Renal cortical epithelial cell (primary cell): ENCODE measurements around the gene ZBTB16. TPM values are rescaled to one million over a fixed set of nuclear protein-coding genes. Genes with fewer than 3 reads are reported as not detected.
A peak's percentile ranks its signal among the peaks of the same experiment; 100 is the strongest.

Experiments used
- DNase-seq: peaks from one replicate; pipeline ENCODE4 v3.0.0-alpha.2; 2011; ENCODE audit warnings: low read depth
- total RNA-seq: library from RNA; depleted of rRNA; stranded (reverse); fragments of >200 nt; gene quantifications from 2 replicates; pipeline ENCODE4 v1.2.3, GENCODE V29; 2014

ZBTB16 gene
- 5.7 and 53.7 TPM in 2 replicates for total RNA-seq

- DNase-seq: peak; percentile 30
These were observed at the start of gene ZBTB16 for GRCh38 chr11:114059278-114059983. Gene ZBTB16, plus strand, starts transcription at chr11:114059711. Its CDS starts 3,590 bp downstream, at chr11:114063301.

GRCh38 chr11:114010931-114011330 lies 48.6 kb upstream of the ZBTB16 start:
- DNase-seq: no peak

DNA sequence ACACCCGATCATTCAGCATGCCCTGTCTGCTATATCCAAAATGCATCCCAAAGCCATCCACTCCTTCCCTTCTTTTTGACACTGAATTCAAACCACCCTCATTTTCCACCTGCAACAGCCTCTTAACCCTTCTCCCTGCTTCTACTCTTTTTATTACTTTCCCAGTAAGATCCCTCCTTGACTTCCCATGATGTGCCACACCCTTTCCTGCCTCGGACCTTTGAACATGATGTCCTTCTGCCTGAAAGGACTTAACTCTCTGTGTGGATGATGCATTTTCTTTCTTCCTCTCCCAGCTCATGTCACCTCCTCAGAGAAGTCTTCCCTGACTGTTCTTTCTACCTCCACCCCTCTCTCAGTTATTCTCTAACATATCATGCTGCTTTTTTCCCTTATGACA lies 48.1 kb upstream of the ZBTB16 start:
- DNase-seq: no peak

GRCh38 chr11:114015117-114015516 lies 44.4 kb upstream of the ZBTB16 start:
- no peak for DNase-seq

DNA sequence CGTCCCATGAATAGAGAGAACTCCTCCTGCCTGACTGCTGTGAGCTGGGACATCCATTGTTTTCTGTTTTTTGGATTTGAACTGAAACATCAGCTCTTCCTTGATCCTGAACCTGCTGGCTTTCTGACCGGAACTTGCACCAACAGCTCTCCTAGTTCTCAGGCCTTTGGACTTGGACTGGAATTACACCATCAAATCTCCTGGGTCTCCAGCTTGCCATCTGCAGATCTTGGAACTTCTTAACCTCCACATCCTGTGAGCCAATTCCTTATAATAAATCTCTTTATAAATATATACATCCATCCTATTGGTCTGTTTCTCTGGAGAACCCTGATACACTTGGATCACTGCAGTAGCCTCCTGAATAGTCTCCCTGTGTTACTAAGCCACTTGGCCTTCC lies 42.5 kb upstream of the ZBTB16 start:
- DNase-seq: no peak

DNA sequence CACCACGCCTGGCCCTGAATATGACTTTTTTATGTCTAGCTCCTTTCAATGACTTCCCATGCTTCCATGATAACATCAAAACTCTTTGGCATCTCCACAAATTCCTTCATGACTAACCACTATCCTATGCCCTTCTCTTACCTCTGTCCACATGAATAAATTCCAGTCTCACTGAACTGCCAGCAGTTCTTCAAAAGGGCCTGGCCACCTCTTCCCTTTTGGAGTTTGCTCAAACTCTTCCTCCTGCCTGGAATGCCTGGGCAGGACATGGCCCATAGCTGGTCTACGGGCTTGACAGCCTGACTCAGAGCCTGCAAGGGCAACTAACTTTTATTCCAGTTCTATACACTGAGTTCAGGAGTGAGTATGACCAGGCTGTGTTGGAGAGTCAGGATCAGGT lies 41.8 kb upstream of the ZBTB16 start:
- peak; percentile 8 for DNase-seq

DNA sequence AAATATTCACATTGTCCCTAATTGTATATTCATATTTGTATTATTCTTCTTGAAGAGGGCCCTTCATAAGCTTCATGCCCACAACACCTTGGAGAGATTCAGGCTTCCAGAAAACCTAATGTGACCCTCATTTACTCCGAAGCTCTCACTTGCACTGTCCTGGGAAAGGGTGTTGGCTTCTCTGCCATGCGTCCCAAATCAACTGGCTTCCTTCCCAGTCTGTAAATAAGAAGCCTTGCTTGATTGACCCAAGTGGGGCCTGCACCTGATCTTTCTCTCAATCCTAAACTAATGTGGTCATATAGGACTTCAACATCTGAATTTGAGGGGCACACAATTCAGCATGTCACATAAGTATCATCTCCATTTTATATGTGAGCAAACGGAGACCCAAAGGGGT lies 40.5 kb upstream of the ZBTB16 start:
- no peak for DNase-seq

- DNase-seq: no peak
These were observed 39.9 kb upstream of the ZBTB16 start for GRCh38 chr11:114019574-114019973.

DNA sequence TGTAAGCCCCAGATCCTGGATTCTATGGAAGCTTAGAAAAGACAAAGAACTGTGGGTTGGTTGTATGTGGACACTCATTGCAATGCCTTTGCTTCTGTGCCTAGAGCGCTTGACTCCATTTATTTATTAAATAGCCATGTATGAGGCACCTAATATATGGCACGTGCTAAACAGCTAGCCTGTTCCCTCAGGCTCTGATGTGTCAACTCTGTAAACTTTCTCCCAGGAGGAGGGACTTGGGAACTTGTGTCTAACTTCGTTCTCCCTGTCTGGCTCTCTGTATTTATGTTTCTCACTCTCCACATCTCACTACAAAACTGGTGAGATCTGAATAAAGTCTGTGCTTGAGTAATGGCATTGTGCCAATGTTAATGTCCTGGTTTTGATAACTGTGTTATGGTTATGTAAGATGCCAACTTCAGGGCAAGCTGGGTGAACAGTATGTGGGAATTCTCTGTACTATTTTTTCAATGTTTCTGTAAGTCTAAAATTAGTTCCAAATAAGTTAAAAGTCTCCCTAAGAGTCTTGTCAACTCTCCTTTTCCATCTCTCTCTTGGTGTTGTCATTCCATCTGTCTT lies 34.1 kb upstream of the ZBTB16 start:
- DNase-seq: no peak

DNA sequence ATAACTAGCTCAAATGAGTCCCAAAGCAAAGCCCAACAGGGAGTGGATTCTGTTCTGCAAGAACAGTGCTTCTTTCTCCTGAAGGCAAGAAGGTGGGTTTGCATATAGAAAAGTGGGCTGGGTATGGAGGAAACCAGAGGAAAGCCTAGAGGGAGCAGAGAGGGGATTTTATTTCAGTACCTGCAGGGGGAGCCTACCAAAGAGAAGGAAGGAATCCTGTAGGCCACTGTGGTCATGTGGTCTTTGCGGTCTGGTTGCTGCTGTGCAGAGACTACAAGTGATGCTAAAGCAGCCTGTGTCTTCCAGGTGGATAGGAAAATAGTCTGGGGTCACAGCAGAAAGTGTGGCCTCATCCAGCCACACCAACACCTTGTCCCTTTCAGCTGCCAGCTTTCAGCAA lies 33.2 kb upstream of the ZBTB16 start:
- DNase-seq: peak; percentile 42

- DNase-seq: no peak
These were observed 32.1 kb upstream of the ZBTB16 start for GRCh38 chr11:114027391-114027790.

GRCh38 chr11:114027926-114028325 lies 31.6 kb upstream of the ZBTB16 start:
- DNase-seq: no peak

DNA sequence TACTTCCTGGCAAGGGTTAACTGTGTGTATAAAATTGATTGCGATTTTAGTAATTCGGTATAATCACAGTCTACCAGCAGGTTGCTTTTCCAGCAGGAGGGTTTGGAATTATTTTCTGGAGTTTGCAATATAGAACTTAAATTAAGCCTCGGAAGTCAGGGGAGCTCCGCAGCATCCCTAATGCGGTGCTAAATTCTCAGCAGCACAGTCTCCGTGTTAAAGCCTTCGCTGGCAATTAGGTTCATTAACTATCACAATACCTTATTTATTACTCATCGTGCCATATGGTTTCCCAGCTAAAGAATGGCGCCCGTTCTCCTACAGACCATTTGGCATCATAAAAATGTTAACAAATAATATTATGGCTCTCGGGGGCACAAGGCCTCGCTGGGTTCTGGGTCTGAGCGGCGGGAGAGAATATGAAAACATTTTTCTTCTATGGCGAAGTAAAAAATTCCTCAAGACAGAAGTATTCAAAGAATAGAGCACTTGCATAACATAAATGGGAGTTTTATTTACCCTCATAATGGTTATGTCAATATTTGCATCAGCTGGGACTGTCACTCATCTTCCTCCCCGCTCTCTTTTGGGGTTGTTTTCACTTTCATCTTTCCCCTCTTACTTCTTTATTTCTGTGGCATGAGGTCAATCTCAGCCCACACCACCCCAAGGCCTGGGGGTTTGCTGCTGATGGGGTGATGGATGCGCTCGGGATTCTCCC lies 28.1 kb upstream of the ZBTB16 start:
- no peak for DNase-seq

DNA sequence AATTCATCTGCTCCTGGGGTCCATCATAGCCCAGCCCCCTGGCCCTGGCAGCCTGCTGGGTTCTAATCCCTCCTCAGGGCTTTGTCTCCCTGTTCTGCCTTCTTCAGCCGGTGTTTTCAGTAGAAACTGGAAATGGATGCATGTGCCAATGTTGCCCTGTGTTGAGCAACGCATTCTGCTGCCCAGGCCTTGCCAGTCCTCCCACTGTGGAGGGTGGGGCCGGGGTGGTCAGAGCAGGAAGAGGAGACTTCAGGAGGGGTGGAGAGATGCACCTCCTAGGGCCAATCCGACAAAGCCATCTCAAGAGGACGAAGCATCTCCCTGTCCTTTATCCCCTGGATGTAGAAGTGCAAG lies 27.6 kb upstream of the ZBTB16 start:
- DNase-seq: no peak

GRCh38 chr11:114033066-114033465 lies 26.4 kb upstream of the ZBTB16 start:
- no peak for DNase-seq

GRCh38 chr11:114033572-114033971 lies 25.9 kb upstream of the ZBTB16 start:
- no peak for DNase-seq

- DNase-seq: no peak
These were observed 24.6 kb upstream of the ZBTB16 start for GRCh38 chr11:114034956-114035355.

DNA sequence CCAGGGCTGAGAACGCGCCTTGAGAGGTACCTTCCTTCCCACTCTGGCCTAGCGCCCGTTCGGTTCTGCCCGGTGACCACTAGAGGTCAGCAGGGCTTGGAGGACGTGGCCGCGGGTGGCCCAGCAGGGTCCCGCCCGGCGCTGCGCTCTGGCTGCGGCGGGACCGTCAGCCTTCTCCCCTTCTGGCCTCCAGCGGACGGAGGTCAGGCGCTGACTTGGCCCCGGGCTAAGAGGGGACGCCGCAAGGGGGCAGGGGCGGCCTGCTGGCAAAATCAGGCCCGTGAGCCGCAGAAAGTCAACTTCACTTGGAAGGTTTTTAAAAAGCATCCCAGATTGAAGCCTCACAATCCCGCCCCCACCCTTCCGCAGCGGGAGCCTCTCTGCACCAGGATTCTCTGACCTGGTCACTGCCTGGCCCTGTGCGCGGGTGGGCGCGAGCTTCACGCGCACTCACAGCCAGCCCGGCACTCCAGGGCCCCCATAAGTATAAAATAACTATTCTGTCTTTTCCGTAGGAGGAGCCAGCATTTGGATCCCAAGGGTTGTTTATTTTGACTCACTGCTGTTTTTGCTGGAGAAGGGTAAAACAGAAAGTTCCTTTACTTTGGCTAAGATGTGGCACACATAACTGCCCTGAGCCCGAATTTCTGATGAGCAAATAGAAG lies 23.2 kb upstream of the ZBTB16 start:
- DNase-seq: peak; percentile 39

GRCh38 chr11:114036958-114037357 lies 22.6 kb upstream of the ZBTB16 start:
- no peak for DNase-seq

DNA sequence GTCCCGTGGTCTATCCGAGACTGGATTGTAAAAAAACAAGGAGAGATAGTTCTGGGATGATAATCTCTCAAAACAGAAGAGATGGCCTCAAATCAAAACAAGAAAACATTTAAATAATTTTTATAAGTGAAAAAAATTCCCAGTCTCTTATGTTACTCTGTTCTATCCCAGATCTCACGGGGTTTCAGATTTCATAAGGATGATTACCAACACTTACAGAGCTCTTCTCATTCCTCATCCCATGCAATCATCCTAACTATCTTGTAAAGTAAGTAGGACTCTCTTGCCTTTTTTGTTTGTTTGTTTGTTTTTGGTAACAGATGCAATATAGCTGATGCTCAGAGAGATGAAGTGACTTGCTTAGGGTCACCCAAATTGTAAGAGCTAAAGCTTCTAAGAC lies 20.0 kb upstream of the ZBTB16 start:
- DNase-seq: no peak

DNA sequence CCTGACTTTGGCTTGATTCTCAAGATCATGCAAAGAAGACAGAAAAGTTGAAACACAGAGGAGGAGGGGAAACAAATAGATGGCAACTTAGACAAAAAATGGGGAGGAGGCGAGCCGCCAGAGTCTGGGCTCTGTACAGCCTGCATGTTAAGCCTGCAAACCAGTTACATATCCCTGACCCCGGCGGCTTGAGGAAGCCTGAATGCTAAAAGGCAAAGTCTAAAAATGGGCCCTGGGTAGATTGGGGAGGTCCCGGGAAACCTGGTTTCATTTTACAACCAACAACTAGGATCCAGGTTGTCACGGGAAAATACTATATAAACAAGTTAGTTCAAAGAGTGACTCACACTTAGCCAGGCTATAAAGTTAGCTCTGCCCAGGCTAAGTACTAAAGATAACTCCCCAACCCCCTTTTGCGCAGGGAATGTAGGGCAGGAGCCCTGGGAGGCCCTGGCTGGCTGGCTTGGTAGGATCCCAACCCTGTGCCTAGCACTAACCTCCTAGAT lies 18.8 kb upstream of the ZBTB16 start:
- DNase-seq: peak; percentile 91

DNA sequence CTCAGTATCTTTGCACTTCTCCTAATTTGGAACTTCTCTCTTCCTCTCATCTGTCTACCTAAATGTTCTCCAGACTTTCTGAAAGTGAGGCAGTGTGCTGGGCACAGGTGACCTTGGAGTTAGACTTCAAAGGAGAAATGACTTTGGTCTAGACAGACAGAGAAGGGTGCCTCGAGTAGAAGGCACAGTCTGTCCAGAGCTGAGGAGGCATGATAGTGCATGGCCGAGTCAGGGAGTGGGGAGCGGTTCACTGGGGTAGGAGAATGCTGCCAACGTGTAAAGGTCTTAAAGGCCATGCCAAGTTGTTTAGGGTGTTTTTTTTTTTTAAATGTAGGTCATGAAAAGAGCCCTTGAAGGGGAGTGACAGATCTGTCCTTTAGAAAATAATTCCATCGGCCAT lies 17.3 kb upstream of the ZBTB16 start:
- DNase-seq: no peak
